CD4-positive, alpha-beta memory T cell (primary cell): Measurements from ENCODE around the gene MILR1. TPM values are rescaled to one million over a fixed set of nuclear protein-coding genes. Genes with fewer than 3 reads are reported as not detected.
"Not testable (repeated sequence)": the region's sequence is repeated elsewhere in the genome, so short reads cannot be mapped to it uniquely, and the experiment has no call there.

Source experiments
- CTCF ChIA-PET: fragments of 350-600 bp; sonication (Branson Sonifier 250); formaldehyde crosslinking; loops from one replicate; lab custom pipeline; 2021; ENCODE audit warnings: inconsistent platforms; ENCODE audit not compliant: partially characterized antibody; lab: Charles Lee
- POLR2A ChIA-PET: fragments of 350-600 bp; sonication (Branson Sonifier 250); formaldehyde crosslinking; loops from one replicate; lab custom pipeline; 2021; ENCODE audit not compliant: partially characterized antibody; lab: Charles Lee
- DNase-seq, 5 donors: peaks; one replicate each; pipeline versions ENCODE4 v3.0.0 to v3.0.0-alpha.2; 2020 to 2022; ENCODE audit warnings: mixed read lengths in 1 of 5
- H3K27ac ChIP-seq: one replicate; pipeline ENCODE4 v1.7.0; 2013; ENCODE audit warnings: low read depth, low read length
- H3K27me3 ChIP-seq: 2 replicates; pipeline ENCODE4 v1.7.0; 2013; ENCODE audit warnings: mild to moderate bottlenecking, low read length, moderate library complexity; ENCODE audit not compliant: insufficient read depth
- H3K36me3 ChIP-seq: 2 replicates; pipeline ENCODE4 v1.7.0; 2013; ENCODE audit warnings: mild to moderate bottlenecking, low read length, moderate library complexity; ENCODE audit not compliant: insufficient read depth
- H3K4me1 ChIP-seq: 2 replicates; pipeline ENCODE4 v1.7.0; 2013; ENCODE audit warnings: mild to moderate bottlenecking, low read length, moderate library complexity; ENCODE audit not compliant: insufficient read depth
- H3K4me3 ChIP-seq, 2 donors: one replicate each; pipeline ENCODE4 v1.7.0; 2013; ENCODE audit warnings: low read length in 2 of 2, mild to moderate bottlenecking in 1 of 2
- H3K9me3 ChIP-seq, 2 donors: one replicate each; pipeline ENCODE4 v1.7.0; 2013; ENCODE audit warnings: low read length in 2 of 2, control low read depth in 1 of 2; ENCODE audit not compliant: control insufficient read depth in 1 of 2
- H3K27ac Mint-ChIP-seq, 7 donors: one replicate each; pipeline ENCODE4 v1.8.0; 2020 to 2021; ENCODE audit warnings: mixed read lengths in 7 of 7, mild to moderate bottlenecking in 6 of 7, inconsistent platforms in 3 of 7, moderate library complexity in 3 of 7
- H3K27me3 Mint-ChIP-seq, 2 donors: one replicate each; pipeline ENCODE4 v1.8.0; 2020 to 2021; ENCODE audit warnings: mixed read lengths in 2 of 2
- H3K36me3 Mint-ChIP-seq, 2 donors: one replicate each; pipeline ENCODE4 v1.8.0; 2020 to 2021; ENCODE audit warnings: mixed read lengths in 2 of 2, inconsistent platforms in 1 of 2, mild to moderate bottlenecking in 1 of 2
- H3K4me1 Mint-ChIP-seq, 4 donors: one replicate each; pipeline ENCODE4 v1.8.0; 2020 to 2021; ENCODE audit warnings: mixed read lengths in 4 of 4, mild to moderate bottlenecking in 1 of 4
- H3K4me3 Mint-ChIP-seq, 8 donors: one replicate each; pipeline ENCODE4 v1.8.0; 2020 to 2021; ENCODE audit warnings: mixed read lengths in 8 of 8, mild to moderate bottlenecking in 7 of 8, moderate library complexity in 6 of 8, inconsistent platforms in 3 of 8
- H3K9me3 Mint-ChIP-seq, 8 donors: one replicate each; pipeline ENCODE4 v1.8.0; 2020 to 2021; ENCODE audit warnings: mixed read lengths in 8 of 8, mild to moderate bottlenecking in 5 of 8, inconsistent platforms in 3 of 8, moderate library complexity in 1 of 8
- intact Hi-C: fragments of 100-400 bp; cut with micrococcal nuclease; formaldehyde crosslinking; loops from one replicate; pipeline ENCODE4 v1.15.1; 2023
- polyA plus RNA-seq, 2 donors: library from polyadenylated mRNA; unstranded; fragments of 300-500 nt; fragmentation: Illumina TruSeq; gene quantifications; one replicate each; pipeline ENCODE4 v1.2.3, GENCODE V29; 2021
- total RNA-seq, 2 experiments: library from RNA; stranded (reverse); gene quantifications; one replicate each; pipeline ENCODE4 v1.2.3, GENCODE V29; 2021

Gene MILR1
- total and polyA plus RNA-seq, 4 experiments from 2014 or later, result 0.55 to 0.90 TPM; not detected in 2

GRCh38 chr17:64488301-64488700, 39.4 kb downstream of the MILR1 start:
- no peak overlapping the region for H3K27ac ChIP-seq
- H3K4me3 ChIP-seq, result no peak overlapping the region
- DNase-seq, result no peak
- H3K27me3 Mint-ChIP-seq, result no peaks in the 10 kb centered on the region
- H3K4me1 ChIP-seq, result peaks cover 20% of the 10 kb centered on the region
- ChIA-PET POLR2A (interaction anchor here (5.4 kb wide), 1 partner anchor 16 kb away, joined by 110 read pairs; the partner anchor contains the start of genes CEP95 and DDX5), CTCF (interaction anchor here (1.0 to 6.0 kb wide), 3 partner anchors 8 to 68 kb away, joined by 3 to 287 read pairs (median 3); partner anchors contain the start of gene POLG2)
- intact Hi-C loops, result no loop called here
- no peak overlapping the region for H3K4me3 Mint-ChIP-seq
- H3K9me3 ChIP-seq, result no peaks in the 10 kb centered on the region
- H3K4me1 Mint-ChIP-seq, result peaks cover 14 to 28% (median 17%) of the 10 kb centered on the region in 4 donors
- H3K9me3 Mint-ChIP-seq, result no peaks in the 10 kb centered on the region
- no peaks in the 10 kb centered on the region for H3K27me3 ChIP-seq
- no peak overlapping the region for H3K27ac Mint-ChIP-seq
- peaks cover 40 to 51% of the 10 kb centered on the region in 2 donors for H3K36me3 Mint-ChIP-seq
- H3K36me3 ChIP-seq, result peaks cover 24% of the 10 kb centered on the region

- Mint-ChIP-seq H3K36me3 (peaks cover 29 to 34% of the 10 kb centered on the region in 2 donors), H3K27ac (peak overlapping the region in 3 of 7 donors; percentile 12 to 57 (median 18)), H3K27me3 (no peaks in the 10 kb centered on the region), H3K9me3 (peaks cover 0 to 5% (median 0%) of the 10 kb centered on the region in 8 donors), H3K4me3 (no peak overlapping the region), H3K4me1 (peaks cover 21 to 42% (median 23%) of the 10 kb centered on the region in 4 donors)
- CTCF ChIA-PET, result interaction anchor here (0.7 to 6.0 kb wide), 25 partner anchors 8 to 202 kb away, joined by 3 to 287 read pairs (median 5); partner anchors contain the start of genes CEP95, DDX5 and MILR1
- DNase-seq, result peak; percentile 40 to 58 (median 49)
- H3K4me3 ChIP-seq, result no peak overlapping the region
- H3K36me3 ChIP-seq, result peaks cover 18% of the 10 kb centered on the region
- POLR2A ChIA-PET, result interaction anchor here (1.5 to 5.4 kb wide), 3 partner anchors 13 to 70 kb away, joined by 3 to 110 read pairs (median 19); partner anchors contain the start of genes CEP95 and DDX5
- H3K4me1 ChIP-seq, result peaks cover 35% of the 10 kb centered on the region
- H3K27ac ChIP-seq, result no peak overlapping the region
- H3K27me3 ChIP-seq, result no peaks in the 10 kb centered on the region
- no peaks in the 10 kb centered on the region for H3K9me3 ChIP-seq
- intact Hi-C loops, result loop anchor here (1.0 to 10.0 kb wide), 2 partner anchors 71 to 146 kb away; no protein-coding TSS in a partner anchor
Measured at GRCh38 chr17:64491034-64491860, 42.3 kb downstream of the MILR1 start.

GRCh38 chr17:64491994-64492393, 43.1 kb downstream of the MILR1 start:
- Mint-ChIP-seq H3K4me3 (no peak overlapping the region), H3K36me3 (peaks cover 29 to 41% of the 10 kb centered on the region in 2 donors), H3K4me1 (peaks cover 23 to 49% (median 28%) of the 10 kb centered on the region in 4 donors), H3K9me3 (peaks cover 0 to 12% (median 0%) of the 10 kb centered on the region in 8 donors), H3K27ac (peak overlapping the region in 1 of 7 donors; percentile 68), H3K27me3 (no peaks in the 10 kb centered on the region)
- peak overlapping the region; percentile 12 for H3K27ac ChIP-seq
- H3K36me3 ChIP-seq, result peaks cover 18% of the 10 kb centered on the region
- no peak for DNase-seq
- ChIA-PET POLR2A (interaction anchor here (0.5 to 5.4 kb wide), 4 partner anchors 9 to 93 kb away, joined by 3 to 110 read pairs (median 12); partner anchors contain the start of genes CEP95 and DDX5), CTCF (interaction anchor here (0.7 to 6.0 kb wide), 24 partner anchors 12 to 189 kb away, joined by 3 to 287 read pairs (median 4); partner anchors contain the start of genes CEP95 and DDX5)
- no peaks in the 10 kb centered on the region for H3K9me3 ChIP-seq
- no peak overlapping the region for H3K4me3 ChIP-seq
- peaks cover 35% of the 10 kb centered on the region for H3K4me1 ChIP-seq
- intact Hi-C loops, result loop anchor here (1.0 to 10.0 kb wide), 3 partner anchors 15 to 147 kb away; partner anchors contain the start of genes CEP95 and DDX5
- H3K27me3 ChIP-seq, result no peaks in the 10 kb centered on the region

GRCh38 chr17:64492481-64493109, 43.7 kb downstream of the MILR1 start:
- no peak overlapping the region for H3K4me3 ChIP-seq
- H3K9me3 Mint-ChIP-seq, result peaks cover 0 to 16% (median 0%) of the 10 kb centered on the region in 8 donors
- H3K27me3 Mint-ChIP-seq, result no peaks in the 10 kb centered on the region
- DNase-seq, result peak; percentile 54 to 60 (median 59)
- H3K4me1 ChIP-seq, result peaks cover 40% of the 10 kb centered on the region
- POLR2A ChIA-PET, result interaction anchor here (0.5 to 5.4 kb wide), 5 partner anchors 9 to 94 kb away, joined by 3 to 110 read pairs (median 8); partner anchors contain the start of genes CEP95 and DDX5
- peak overlapping the region; percentile 13 to 89 (median 73) for H3K27ac Mint-ChIP-seq
- peaks cover 24 to 55% (median 31%) of the 10 kb centered on the region in 4 donors for H3K4me1 Mint-ChIP-seq
- no peak overlapping the region for H3K27ac ChIP-seq
- H3K9me3 ChIP-seq, result no peaks in the 10 kb centered on the region
- peaks cover 18% of the 10 kb centered on the region for H3K36me3 ChIP-seq
- H3K4me3 Mint-ChIP-seq, result peak overlapping the region in 4 of 8 donors; percentile 4 to 68 (median 43)
- peaks cover 29 to 46% of the 10 kb centered on the region in 2 donors for H3K36me3 Mint-ChIP-seq
- CTCF ChIA-PET, result interaction anchor here (0.7 to 6.0 kb wide), 19 partner anchors 12 to 172 kb away, joined by 3 to 287 read pairs (median 3); partner anchors contain the start of genes CEP95 and DDX5
- H3K27me3 ChIP-seq, result no peaks in the 10 kb centered on the region
- intact Hi-C loops, result loop anchor here (2.0 to 10.0 kb wide), 2 partner anchors 14 to 148 kb away; partner anchors contain the start of genes CEP95 and DDX5

GRCh38 chr17:64494121-64494520, 45.2 kb downstream of the MILR1 start:
- CTCF ChIA-PET, result interaction anchor here (3.2 to 5.9 kb wide), 2 partner anchors 10 to 75 kb away, joined by 23 to 62 read pairs; partner anchors contain the start of genes CEP95 and DDX5
- POLR2A ChIA-PET, result interaction anchor here (5.2 kb wide), 1 partner anchor 12 kb away, joined by 330 read pairs; the partner anchor contains the start of genes CEP95 and DDX5
- Mint-ChIP-seq H3K27ac (peak overlapping the region in 3 of 7 donors; percentile 10 to 89 (median 18)), H3K27me3 (no peaks in the 10 kb centered on the region), H3K36me3 (peaks cover 23 to 53% of the 10 kb centered on the region in 2 donors), H3K9me3 (peaks cover 0 to 16% (median 0%) of the 10 kb centered on the region in 8 donors), H3K4me3 (peak overlapping the region in 7 of 8 donors; percentile 4 to 83 (median 69)), H3K4me1 (peaks cover 31 to 68% (median 43%) of the 10 kb centered on the region in 4 donors)
- H3K4me1 ChIP-seq, result peaks cover 55% of the 10 kb centered on the region
- no peak overlapping the region for H3K27ac ChIP-seq
- H3K9me3 ChIP-seq, result no peaks in the 10 kb centered on the region
- H3K36me3 ChIP-seq, result peaks cover 30% of the 10 kb centered on the region
- no peak for DNase-seq
- H3K4me3 ChIP-seq, result no peak overlapping the region
- intact Hi-C loops, result loop anchor here (10.0 kb wide), 1 partner anchor 149 kb away; no protein-coding TSS in a partner anchor
- no peaks in the 10 kb centered on the region for H3K27me3 ChIP-seq

GRCh38 chr17:64495300-64495699, 46.4 kb downstream of the MILR1 start:
- Mint-ChIP-seq H3K36me3 (peaks cover 29 to 62% of the 10 kb centered on the region in 2 donors), H3K9me3 (peaks cover 0 to 19% (median 0%) of the 10 kb centered on the region in 8 donors), H3K4me3 (peak overlapping the region in 7 of 8 donors; percentile 35 to 100 (median 100)), H3K4me1 (peaks cover 38 to 79% (median 51%) of the 10 kb centered on the region in 4 donors)
- Histone ChIP-seq H3K4me1 (peaks cover 66% of the 10 kb centered on the region), H3K36me3 (peaks cover 33% of the 10 kb centered on the region)
- ChIA-PET CTCF (interaction anchor here (1.0 to 5.9 kb wide), 3 partner anchors 9 to 76 kb away, joined by 3 to 62 read pairs (median 23); partner anchors contain the start of genes CEP95 and DDX5), POLR2A (interaction anchor here (2.4 to 5.2 kb wide), 3 partner anchors 11 to 38 kb away, joined by 8 to 330 read pairs (median 17); partner anchors contain the start of genes CEP95 and DDX5)
- intact Hi-C loops, result loop anchor here (5.0 to 10.0 kb wide), 2 partner anchors 150 to 478 kb away; no protein-coding TSS in a partner anchor
- H3K27ac Mint-ChIP-seq, H3K4me3 ChIP-seq, H3K9me3 ChIP-seq, DNase-seq, H3K27me3 Mint-ChIP-seq, H3K27ac ChIP-seq, H3K27me3 ChIP-seq: not testable (repeated sequence)
